OCI-LY1 (cell line): ENCODE results near the gene WRNIP1.

Experiments
- H2AFZ ChIP-seq: fragments of 200-600 bp; sonication (generic), shearing (Covaris generic); 2 replicates; pipeline ENCODE4 v1.6.0; 2014; ENCODE audit warnings: antibody characterized with exemption, mild to moderate bottlenecking, low read length
- H3F3A ChIP-seq: fragments of 200-600 bp; sonication (generic), shearing (Covaris generic); 2 replicates; pipeline ENCODE4 v1.6.0; 2014; ENCODE audit warnings: mild to moderate bottlenecking, antibody characterized with exemption, low read length, moderate library complexity; ENCODE audit not compliant: insufficient read depth
- H3K27ac ChIP-seq: fragments of 200-600 bp; sonication (generic); 2 replicates; pipeline ENCODE4 v1.5.1; 2014; ENCODE audit warnings: low read length, mixed run types, mild to moderate bottlenecking, low read depth; ENCODE audit not compliant: poor library complexity, severe bottlenecking
- H3K27me3 ChIP-seq: fragments of 200-600 bp; sonication (generic); 2 replicates; pipeline ENCODE4 v1.6.0; 2014; ENCODE audit warnings: antibody characterized with exemption, mild to moderate bottlenecking, low read length, moderate library complexity; ENCODE audit not compliant: insufficient read depth
- H3K36me3 ChIP-seq: fragments of 200-600 bp; sonication (generic); 2 replicates; pipeline ENCODE4 v1.6.1; 2014; ENCODE audit warnings: mild to moderate bottlenecking, antibody characterized with exemption, low read length, moderate library complexity, mixed read lengths; ENCODE audit not compliant: insufficient read depth
- H3K4me1 ChIP-seq: fragments of 200-600 bp; sonication (generic); 2 replicates; pipeline ENCODE4 v1.5.1; 2014; ENCODE audit warnings: mild to moderate bottlenecking, low read length, moderate library complexity; ENCODE audit not compliant: insufficient read depth, severe bottlenecking
- H3K4me2 ChIP-seq: fragments of 200-600 bp; sonication (generic), shearing (Covaris generic); 2 replicates; pipeline ENCODE4 v1.6.1; 2014; ENCODE audit warnings: low read length
- H3K4me3 ChIP-seq: fragments of 200-600 bp; sonication (generic); 2 replicates; pipeline ENCODE4 v1.5.1; 2014; ENCODE audit warnings: low read length, low read depth, mild to moderate bottlenecking, mixed read lengths; ENCODE audit not compliant: poor library complexity, severe bottlenecking
- H3K79me2 ChIP-seq: fragments of 200-600 bp; shearing (Covaris generic); 2 replicates; pipeline ENCODE4 v1.6.1; 2016; ENCODE audit warnings: mixed run types, low read length, mixed read lengths; ENCODE audit not compliant: insufficient read depth
- H3K9ac ChIP-seq: fragments of 200-600 bp; sonication (generic), shearing (Covaris generic); 2 replicates; pipeline ENCODE4 v1.6.1; 2014; ENCODE audit warnings: mild to moderate bottlenecking, low read length, mixed read lengths
- H3K9me2 ChIP-seq: fragments of 200-600 bp; sonication (generic), shearing (Covaris generic); 2 replicates; pipeline ENCODE4 v1.6.1; 2014; ENCODE audit warnings: low read depth, mild to moderate bottlenecking, low read length, mixed read lengths
- H3K9me3 ChIP-seq: fragments of 200-600 bp; shearing (Covaris generic); 2 replicates; pipeline ENCODE4 v1.6.1; 2014; ENCODE audit warnings: low read length, mixed read lengths
- H4K20me1 ChIP-seq: fragments of 200-600 bp; sonication (generic), shearing (Covaris generic); 2 replicates; pipeline ENCODE4 v1.6.0; 2016; ENCODE audit warnings: mild to moderate bottlenecking, low read length; ENCODE audit not compliant: insufficient read depth
- CTCF ChIP-seq: fragments of 200-600 bp; sonication (generic), shearing (Covaris generic); IDR thresholded peaks from 2 replicates; pipeline ENCODE4 v1.5.1; 2017; ENCODE audit warnings: mild to moderate bottlenecking, antibody characterized with exemption, low read length, moderate library complexity, mixed read lengths
- EZH2 ChIP-seq: fragments of 200-600 bp; sonication (generic), shearing (Covaris generic); IDR thresholded peaks from 2 replicates; pipeline ENCODE4 v1.8.0; 2017; ENCODE audit warnings: borderline replicate concordance, mixed run types, mild to moderate bottlenecking, antibody characterized with exemption, low read length, moderate library complexity, mixed read lengths

Gene WRNIP1

GRCh38 chr6:2792330-2793110 lies 27.3 kb downstream of the WRNIP1 start:
- Histone ChIP-seq H3K9me2 (no peaks in the 10 kb centered on the region), H3K27ac (no peak overlapping the region), H3K36me3 (peaks cover 3% of the 10 kb centered on the region; the same call in 1 of the 2 replicates), H3K79me2 (no peaks in the 10 kb centered on the region), H3K4me2 (no peak overlapping the region), H3K4me1 (peaks cover 5% of the 10 kb centered on the region), H4K20me1 (no peaks in the 10 kb centered on the region), H3K27me3 (no peaks in the 10 kb centered on the region), H3K4me3 (no peak overlapping the region), H3K9me3 (no peaks in the 10 kb centered on the region), H3K9ac (no peak overlapping the region), H2AFZ (no peak overlapping the region), H3F3A (no peaks in the 10 kb centered on the region)
- TF ChIP-seq CTCF, result no peak
- TF ChIP-seq EZH2, result no peak

DNA sequence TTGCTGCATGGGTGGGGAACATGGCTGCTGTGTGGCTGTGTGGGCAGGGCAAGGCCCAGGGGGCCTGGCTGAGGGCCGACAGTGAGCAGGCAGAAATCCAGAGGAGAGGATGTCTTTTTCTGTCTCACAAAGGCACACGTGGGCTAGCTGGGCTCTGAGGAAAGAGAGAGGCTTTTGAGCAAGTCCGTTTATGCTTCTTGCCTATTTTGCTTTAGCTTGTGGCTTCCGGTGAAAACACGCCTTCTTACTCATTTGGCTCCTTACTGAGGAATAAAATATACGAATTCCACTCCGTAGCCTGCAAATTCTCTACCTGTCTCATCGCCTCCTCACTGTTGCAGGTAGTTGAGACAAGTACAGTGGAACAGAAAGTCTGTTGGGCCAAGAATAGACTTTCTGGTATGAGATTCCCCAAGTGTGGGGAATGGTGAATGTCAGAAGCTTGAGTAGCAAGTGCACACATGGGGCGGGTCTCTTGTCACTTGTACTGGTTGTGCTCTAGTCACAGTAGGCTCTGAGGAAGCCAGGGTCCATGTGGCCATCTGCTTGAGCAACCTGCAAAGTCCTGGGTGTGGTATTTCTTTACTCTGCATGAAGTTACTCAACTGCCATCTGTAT lies 28.4 kb downstream of the WRNIP1 start:
- H3K4me2 ChIP-seq, result no peak overlapping the region
- H3K4me3 ChIP-seq, result no peak overlapping the region
- no peak overlapping the region for H3K9ac ChIP-seq
- no peaks in the 10 kb centered on the region for H3K36me3 ChIP-seq
- H3K27ac ChIP-seq, result no peak overlapping the region
- H3K4me1 ChIP-seq, result peaks cover 5% of the 10 kb centered on the region
- TF ChIP-seq EZH2 (no peak), CTCF (no peak)
- H3K9me2 ChIP-seq, result no peaks in the 10 kb centered on the region
- H3F3A ChIP-seq, result no peaks in the 10 kb centered on the region
- H4K20me1 ChIP-seq, result no peaks in the 10 kb centered on the region
- H3K27me3 ChIP-seq, result no peaks in the 10 kb centered on the region
- H3K9me3 ChIP-seq, result no peaks in the 10 kb centered on the region
- H3K79me2 ChIP-seq, result no peaks in the 10 kb centered on the region
- H2AFZ ChIP-seq, result no peak overlapping the region

DNA sequence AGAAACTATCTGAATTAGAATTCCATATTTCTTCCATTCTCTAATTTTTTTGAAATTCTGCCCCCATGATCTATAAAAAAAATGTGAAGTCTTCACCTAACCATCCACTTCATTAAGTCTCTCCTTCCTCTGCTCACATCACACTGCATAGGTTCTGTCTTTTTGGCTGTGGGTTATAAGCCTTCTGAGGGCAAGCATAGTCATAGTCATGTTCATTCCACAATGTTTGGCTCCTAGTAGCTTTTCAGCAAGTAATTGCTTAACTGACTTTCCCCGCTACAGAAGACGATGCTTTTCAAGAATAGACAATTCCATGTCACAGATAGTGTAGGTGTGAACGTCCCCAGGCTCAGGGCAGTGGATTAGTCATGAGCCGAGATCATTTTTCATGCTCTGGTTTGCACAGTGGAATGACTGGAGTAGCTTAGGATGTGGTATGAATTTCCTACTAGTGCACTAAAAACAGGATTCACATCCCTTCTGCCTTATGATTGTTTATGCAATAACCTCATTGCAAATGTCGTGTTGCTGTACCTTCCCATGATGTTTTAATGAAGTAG lies 29.1 kb downstream of the WRNIP1 start:
- no peak overlapping the region for H2AFZ ChIP-seq
- H3K36me3 ChIP-seq, result no peaks in the 10 kb centered on the region
- H3K9ac ChIP-seq, result no peak overlapping the region
- H3K27me3 ChIP-seq, result no peaks in the 10 kb centered on the region
- peaks cover 5% of the 10 kb centered on the region for H3K4me1 ChIP-seq
- H3K9me3 ChIP-seq, result no peaks in the 10 kb centered on the region
- H3K4me3 ChIP-seq, result no peak overlapping the region
- no peaks in the 10 kb centered on the region for H3K79me2 ChIP-seq
- no peaks in the 10 kb centered on the region for H4K20me1 ChIP-seq
- no peak overlapping the region for H3K27ac ChIP-seq
- H3F3A ChIP-seq, result no peaks in the 10 kb centered on the region
- TF ChIP-seq EZH2 (no peak), CTCF (no peak)
- no peaks in the 10 kb centered on the region for H3K9me2 ChIP-seq
- no peak overlapping the region for H3K4me2 ChIP-seq
